ENCODE results near the gene TMEM208. TPM values are rescaled to one million over a fixed set of nuclear protein-coding genes. Genes with fewer than 3 reads are reported as not detected.

TMEM208 gene
- total RNA-seq, 4 donors from 2014 or later: 24.4 to 36.0 (median 31.7) TPM

DNA sequence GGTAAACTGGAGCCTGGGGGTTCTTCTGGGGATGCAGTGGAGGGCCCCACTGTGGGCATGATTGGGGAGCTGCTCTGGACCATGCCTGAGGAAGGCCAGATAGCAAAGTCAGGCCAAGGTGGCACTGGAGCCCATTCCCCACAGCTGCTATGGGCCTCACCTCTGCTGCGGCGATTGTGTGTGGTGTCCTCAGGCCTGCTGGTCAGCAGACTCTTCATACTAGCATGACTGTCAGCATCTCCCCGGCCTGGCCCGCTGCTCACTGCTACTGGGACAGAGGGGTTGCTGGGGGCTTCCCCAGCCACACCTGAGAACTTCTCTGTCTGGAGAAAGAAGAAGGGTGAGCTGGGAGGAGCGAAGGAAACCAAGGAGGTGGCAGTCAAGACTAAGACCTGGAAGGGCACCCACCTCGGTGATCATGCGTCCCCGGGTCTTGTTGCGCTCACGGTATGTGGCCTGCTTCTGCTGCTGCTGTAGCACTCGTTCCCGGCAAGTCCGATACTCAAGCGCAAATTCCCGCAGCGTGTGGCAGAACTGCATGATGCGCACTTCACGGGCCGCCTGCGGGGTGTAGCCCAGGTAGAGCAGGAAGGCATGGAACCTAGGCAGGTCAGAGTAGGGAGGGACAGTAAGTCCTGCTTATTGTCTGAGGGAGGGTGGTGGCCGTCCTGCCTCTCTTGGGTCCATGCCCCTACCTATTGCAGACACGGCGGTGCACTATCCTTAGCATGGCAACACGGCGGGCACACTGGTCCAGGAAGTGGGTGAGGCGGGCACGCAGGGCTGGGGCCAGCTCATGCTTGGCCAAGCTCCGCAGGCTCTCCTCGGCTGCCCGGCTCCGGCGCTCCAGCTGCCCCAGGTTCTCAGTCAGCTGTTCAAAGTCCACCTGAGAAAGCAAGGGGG, 3.2 kb downstream of the TMEM208 start:
- H3K4me3 ChIP-seq: no peak overlapping the region
- DNase-seq: no peak
- H3K36me3 ChIP-seq: peaks cover 25 to 70% (median 30%) of the 10 kb centered on the region in 3 donors

GRCh38 chr16:67230809-67231660, 4.1 kb downstream of the TMEM208 start:
- Histone ChIP-seq H3K9me3 (no peaks in the 10 kb centered on the region), H3K27me3 (no peaks in the 10 kb centered on the region), H3K4me1 (peaks cover 11 to 30% (median 12%) of the 10 kb centered on the region in 3 donors), H3K4me3 (no peak overlapping the region), H3K27ac (no peak overlapping the region), H3K36me3 (peaks cover 25 to 79% (median 36%) of the 10 kb centered on the region in 3 donors)
- intact Hi-C loops (cut with DNase I): no loop called here
- WGBS, 2 donors: 83 to 93% methylated on average over 7 of the region's 12 CpGs
- no peak for DNase-seq
- TF ChIP-seq POLR2A (IDR thresholded peaks at IDR 0.05) (no peak), CTCF (IDR thresholded peaks at IDR 0.05) (no peak)

More for the DNA sequence above, 3.2 kb downstream of the TMEM208 start:
- no peak for TF ChIP-seq POLR2A (IDR thresholded peaks at IDR 0.05)
- no peak for TF ChIP-seq CTCF (IDR thresholded peaks at IDR 0.05)
- intact Hi-C loops (cut with DNase I): no loop called here
- Histone ChIP-seq H3K9me3 (no peaks in the 10 kb centered on the region), H3K27me3 (no peaks in the 10 kb centered on the region), H3K4me1 (peaks cover 14 to 34% (median 18%) of the 10 kb centered on the region in 3 donors), H3K27ac (no peak overlapping the region)
- 91 to 95% methylated on average over 3 to 17 of the region's 32 CpGs for WGBS, 2 donors

DNA sequence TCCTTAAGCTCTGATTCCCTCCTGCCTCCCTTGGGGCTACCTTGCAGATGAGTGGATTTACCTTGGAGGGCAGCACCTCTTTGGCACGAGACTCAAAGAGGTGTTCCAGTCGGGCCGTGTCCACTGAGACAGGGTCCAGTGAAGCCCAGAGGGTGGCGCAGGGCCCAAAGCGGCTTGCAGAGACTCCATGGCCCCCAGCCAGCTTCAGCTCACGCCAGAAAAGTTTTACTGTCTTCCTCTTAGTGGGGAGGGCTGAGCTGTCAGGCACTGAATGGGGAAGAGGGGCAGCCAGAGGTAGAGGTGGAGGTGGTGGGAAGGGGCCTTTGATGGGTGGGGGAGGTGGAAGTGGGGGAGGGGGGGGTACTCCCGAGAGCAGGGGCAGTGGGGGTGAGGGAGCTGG, 6.7 kb downstream of the TMEM208 start:
- Histone ChIP-seq H3K36me3 (peaks cover 39 to 98% (median 50%) of the 10 kb centered on the region in 3 donors), H3K27ac (no peak overlapping the region), H3K27me3 (no peaks in the 10 kb centered on the region), H3K9me3 (no peaks in the 10 kb centered on the region), H3K4me1 (peaks cover 0 to 10% (median 0%) of the 10 kb centered on the region in 3 donors), H3K4me3 (no peak overlapping the region)
- TF ChIP-seq CTCF (IDR thresholded peaks at IDR 0.05): no peak
- TF ChIP-seq POLR2A (IDR thresholded peaks at IDR 0.05): no peak
- intact Hi-C loops (cut with DNase I): no loop called here
- WGBS, 2 donors: no CpG with 5 or more reads among the region's 7 CpGs
- no peak for DNase-seq

DNA sequence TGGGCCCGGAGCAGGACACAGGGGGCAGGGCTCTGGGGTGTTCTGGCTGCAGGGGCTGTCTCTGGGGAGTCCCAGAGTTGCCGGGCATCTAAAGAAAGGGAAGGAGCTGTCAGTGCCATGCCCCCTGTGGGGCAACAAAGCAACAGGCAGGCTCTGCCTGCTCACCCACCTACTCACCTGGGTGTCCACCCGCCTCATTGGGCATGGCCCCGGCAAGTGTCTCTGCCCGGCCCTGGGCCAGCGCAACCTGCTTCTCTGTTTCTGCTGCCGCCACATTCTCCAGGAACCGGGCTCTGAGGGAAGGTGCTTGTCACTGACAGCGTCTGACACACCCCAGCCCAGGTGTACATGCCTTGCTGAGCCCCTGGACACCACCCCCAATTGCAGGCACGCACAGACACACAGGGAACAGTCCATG, 7.3 kb downstream of the TMEM208 start:
- WGBS, 2 donors: 94% methylated on average over 7 of the region's 10 CpGs; no CpG with 5 or more reads in 1 of the 2 donors
- intact Hi-C loops (cut with DNase I): no loop called here
- Histone ChIP-seq H3K4me1 (peaks cover 0 to 6% (median 0%) of the 10 kb centered on the region in 3 donors), H3K4me3 (no peak overlapping the region), H3K27me3 (no peaks in the 10 kb centered on the region), H3K36me3 (peaks cover 33 to 98% (median 48%) of the 10 kb centered on the region in 3 donors), H3K9me3 (no peaks in the 10 kb centered on the region), H3K27ac (no peak overlapping the region)
- no peak for TF ChIP-seq CTCF (IDR thresholded peaks at IDR 0.05)
- no peak for DNase-seq

All from esophagus squamous epithelium (tissue), 5 donors.